G401 (cell line): ENCODE measurements around the gene ABCC9. TPM values are rescaled to one million over a fixed set of nuclear protein-coding genes. Genes with fewer than 3 reads are reported as not detected.

Experiments
- DNase-seq: peaks from one replicate; pipeline ENCODE4 v3.0.0-alpha.2; 2015; ENCODE audit warnings: low spot score
- in situ Hi-C: cut with HindIII; loops from 2 replicates; pipeline ENCODE4 v1.10.0; 2016; ENCODE audit warnings: low sequenced_read_pairs, mixed read lengths
- total RNA-seq: library from RNA; depleted of rRNA; stranded (reverse); fragments of >200 nt; shearing (Covaris generic); gene quantifications from 2 replicates; pipeline ENCODE4 v1.2.3, GENCODE V29; 2014; rRNA removed

The ABCC9 gene
- total RNA-seq, 1 experiment from 2014 or later, result not detected

GRCh38 chr12:21757735-21758134, 183.5 kb downstream of the ABCC9 start:
- no peak for DNase-seq
- in situ Hi-C loops, result no loop called here

- in situ Hi-C loops, result no loop called here
- DNase-seq, result no peak
Observed at GRCh38 chr12:21756699-21757098, 184.5 kb downstream of the ABCC9 start.

- in situ Hi-C loops, result no loop called here
- no peak for DNase-seq
Observed at GRCh38 chr12:21751517-21751916, 189.7 kb downstream of the ABCC9 start.

Other genes starting within 250 kb of the ABCC9 start
- not detected in 2 replicates for gene KCNJ8, start 166.7 kb downstream of the ABCC9 start, total RNA-seq
- gene CMAS, start 104.8 kb upstream of the ABCC9 start, total RNA-seq, result 19.6 and 23.6 TPM in 2 replicates